ENCODE measurements around the gene USP5. TPM values are rescaled to one million over a fixed set of nuclear protein-coding genes. Genes with fewer than 3 reads are reported as not detected.

The USP5 gene
- total and polyA plus RNA-seq, 2 of the 8 experiments (the other 6 are each of a cell fraction or from before 2014, with no cell fraction given), result 66.5 to 148 TPM

DNA sequence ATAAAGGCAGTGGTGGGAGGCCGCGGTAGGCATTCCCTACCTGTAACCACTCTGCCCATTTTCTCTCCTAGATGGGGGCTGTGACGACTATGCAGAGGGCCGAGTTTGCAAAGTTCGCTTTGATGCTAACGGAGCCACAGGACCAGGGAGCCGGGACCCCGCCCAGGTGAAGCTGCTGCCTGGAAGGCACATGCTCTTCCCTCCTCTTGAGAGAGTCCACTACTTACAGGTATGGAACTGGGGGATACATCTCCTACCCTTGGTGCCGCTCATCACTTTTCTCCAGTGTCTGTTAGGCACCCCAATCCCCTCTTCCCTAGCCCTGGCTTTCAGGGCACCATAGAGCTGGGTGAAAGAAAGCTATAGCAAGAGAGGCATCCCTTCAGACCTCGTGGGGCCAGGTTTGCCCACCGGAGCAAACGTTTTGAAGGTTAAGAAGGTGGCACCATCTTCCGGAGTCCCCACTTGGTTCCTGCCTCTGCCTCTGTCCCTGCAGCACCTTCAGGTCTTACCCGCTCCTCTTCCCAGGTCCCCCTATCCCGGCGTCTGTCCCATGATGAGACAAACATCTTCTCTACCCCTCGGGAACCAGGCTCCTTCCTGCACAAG is 25.7 kb upstream of the USP5 start:
- DNase-seq (ENCODE audit: low read depth in 1 of 2, low spot score in 2 of 2), result no peak
- Histone ChIP-seq H3K18ac (ENCODE audit: extremely low read depth, low read length) (no peak overlapping the region), H3K14ac (ENCODE audit: insufficient read length) (no peak overlapping the region), H2BK5ac (ENCODE audit: low read depth, low read length) (no peak overlapping the region), H3K9ac (replicated peaks in 1 of 4; ENCODE audit: extremely low read depth in 1 of 4, low read depth in 3 of 4, low read length in 3 of 4) (no peak overlapping the region), H2BK20ac (ENCODE audit: low read length) (no peak overlapping the region), H3K27me3 (replicated peaks in 1 of 4; ENCODE audit: control insufficient read depth in 3 of 4, extremely low read depth in 1 of 4, insufficient read depth in 3 of 4, low read length in 3 of 4) (peaks cover 0 to 12% (median 8%) of the 10 kb centered on the region in 4 experiments; a peak in 5 of 7 replicates), H3K4me2 (ENCODE audit: insufficient read depth in 1 of 2, low read depth in 2 of 2, low read length in 2 of 2) (no peak overlapping the region; a peak in 1 of 4 replicates), H3K4me3 (ENCODE audit: extremely low read depth in 1 of 4, insufficient read depth in 2 of 4, low read depth in 3 of 4, low read length in 4 of 4) (no peak overlapping the region), H4K5ac (ENCODE audit: insufficient read length, low read depth, low read length) (no peak overlapping the region), H2BK120ac (replicated peaks; ENCODE audit: low read depth, low read length) (no peak overlapping the region), H4K91ac (replicated peaks; ENCODE audit: insufficient read length, low read length) (no peak overlapping the region), H3K4me1 (replicated peaks in 1 of 4; ENCODE audit: control insufficient read depth in 3 of 4, insufficient read depth in 4 of 4, low read length in 3 of 4) (peaks cover 4 to 40% (median 26%) of the 10 kb centered on the region in 4 experiments), H4K8ac (ENCODE audit: extremely low read depth, insufficient read depth, low read length) (no peak overlapping the region; the same call in 1 of the 2 replicates), H3K9me3 (ENCODE audit: insufficient read depth in 2 of 2, low read depth in 1 of 2, low read length in 1 of 2) (no peaks in the 10 kb centered on the region), H2AK5ac (ENCODE audit: low read depth, low read length) (no peak overlapping the region), H3K79me1 (ENCODE audit: low read depth, low read length) (peaks cover 4% of the 10 kb centered on the region), H4K20me1 (replicated peaks in 1 of 2; ENCODE audit: control insufficient read depth in 1 of 2, insufficient read depth in 2 of 2, low read length in 2 of 2) (peaks cover 0 to 7% of the 10 kb centered on the region in 2 experiments), H3K4ac (replicated peaks; ENCODE audit: insufficient read length, low read depth, low read length) (no peak overlapping the region), H3K36me3 (ENCODE audit: control insufficient read depth in 2 of 4, insufficient read depth in 4 of 4, low read length in 3 of 4) (peaks cover 0 to 8% (median 6%) of the 10 kb centered on the region in 4 experiments; a peak in 3 of 8 replicates), H3K56ac (replicated peaks; ENCODE audit: insufficient read length, low read depth, low read length) (no peak overlapping the region), H3K79me2 (ENCODE audit: control insufficient read depth in 1 of 2, insufficient read depth in 2 of 2, low read length in 2 of 2) (peaks cover 0 to 9% of the 10 kb centered on the region in 2 experiments; a peak in 1 of 4 replicates), H2BK12ac (ENCODE audit: low read depth, low read length) (no peak overlapping the region), H3K27ac (ENCODE audit: low read depth, low read length) (no peak overlapping the region), H3K23ac (ENCODE audit: insufficient read length) (no peak overlapping the region), H3K23me2 (ENCODE audit: low read depth, low read length) (peaks cover 24% of the 10 kb centered on the region), H2BK15ac (ENCODE audit: low read length) (0 out of 2 replicates have a peak overlapping the region, but pooled peaks have one; percentile 3), H2AFZ (ENCODE audit: low read length) (no peak overlapping the region)
- no peak for FAIRE-seq
- ChIA-PET POLR2A (ENCODE audit: partially characterized antibody) (interaction anchor here (0.7 to 27.1 kb wide), 7 partner anchors 12 to 211 kb away, joined by 3 to 388 read pairs (median 45); partner anchors contain the start of genes CDCA3, GNB3, MLF2 and PTMS), CTCF (ENCODE audit: partially characterized antibody) (interaction anchor here (0.6 to 23.7 kb wide), 24 partner anchors 9 to 275 kb away, joined by 3 to 532 read pairs (median 10); partner anchors contain the start of genes CD4, CDCA3, COPS7A and GNB3)
- WGBS, 2 experiments (ENCODE audit: extremely low coverage in 1 of 2, insufficient coverage in 1 of 2, insufficient read length in 1 of 2, insufficient replicate concordance in 2 of 2, low coverage in 1 of 2, low lambda C conversion rate in 2 of 2, missing lambda C conversion rate in 1 of 2), result 78% methylated on average over 17 of the region's 17 CpGs; no CpG with 5 or more reads in 1 of the 2 experiments
- TF ChIP-seq RNF2 (IDR thresholded peaks at IDR 0.05; ENCODE audit: borderline replicate concordance, low read depth, low read length, missing control alignments, poor library complexity, severe bottlenecking), result no peak
- TF ChIP-seq TCF12 (IDR thresholded peaks at IDR 0.05; ENCODE audit: low read depth, low read length), result no peak
- TF ChIP-seq, protein P1, sequence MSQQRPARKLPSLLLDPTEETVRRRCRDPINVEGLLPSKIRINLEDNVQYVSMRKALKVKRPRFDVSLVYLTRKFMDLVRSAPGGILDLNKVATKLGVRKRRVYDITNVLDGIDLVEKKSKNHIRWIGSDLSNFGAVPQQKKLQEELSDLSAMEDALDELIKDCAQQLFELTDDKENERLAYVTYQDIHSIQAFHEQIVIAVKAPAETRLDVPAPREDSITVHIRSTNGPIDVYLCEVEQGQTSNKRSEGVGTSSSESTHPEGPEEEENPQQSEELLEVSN (IDR thresholded peaks at IDR 0.05), result no peak
- TF ChIP-seq RXRA (IDR thresholded peaks at IDR 0.05; ENCODE audit: insufficient read depth, low read depth, low read length), result no peak
- no peak for TF ChIP-seq BCL11A (IDR thresholded peaks at IDR 0.05; ENCODE audit: low read depth in 2 of 2, low read length in 2 of 2)
- TF ChIP-seq, protein P2, sequence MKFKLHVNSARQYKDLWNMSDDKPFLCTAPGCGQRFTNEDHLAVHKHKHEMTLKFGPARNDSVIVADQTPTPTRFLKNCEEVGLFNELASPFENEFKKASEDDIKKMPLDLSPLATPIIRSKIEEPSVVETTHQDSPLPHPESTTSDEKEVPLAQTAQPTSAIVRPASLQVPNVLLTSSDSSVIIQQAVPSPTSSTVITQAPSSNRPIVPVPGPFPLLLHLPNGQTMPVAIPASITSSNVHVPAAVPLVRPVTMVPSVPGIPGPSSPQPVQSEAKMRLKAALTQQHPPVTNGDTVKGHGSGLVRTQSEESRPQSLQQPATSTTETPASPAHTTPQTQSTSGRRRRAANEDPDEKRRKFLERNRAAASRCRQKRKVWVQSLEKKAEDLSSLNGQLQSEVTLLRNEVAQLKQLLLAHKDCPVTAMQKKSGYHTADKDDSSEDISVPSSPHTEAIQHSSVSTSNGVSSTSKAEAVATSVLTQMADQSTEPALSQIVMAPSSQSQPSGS (IDR thresholded peaks at IDR 0.05; ENCODE audit: low read length), result no peak
- TF ChIP-seq, protein P3, sequence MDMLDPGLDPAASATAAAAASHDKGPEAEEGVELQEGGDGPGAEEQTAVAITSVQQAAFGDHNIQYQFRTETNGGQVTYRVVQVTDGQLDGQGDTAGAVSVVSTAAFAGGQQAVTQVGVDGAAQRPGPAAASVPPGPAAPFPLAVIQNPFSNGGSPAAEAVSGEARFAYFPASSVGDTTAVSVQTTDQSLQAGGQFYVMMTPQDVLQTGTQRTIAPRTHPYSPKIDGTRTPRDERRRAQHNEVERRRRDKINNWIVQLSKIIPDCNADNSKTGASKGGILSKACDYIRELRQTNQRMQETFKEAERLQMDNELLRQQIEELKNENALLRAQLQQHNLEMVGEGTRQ (IDR thresholded peaks at IDR 0.05; ENCODE audit: low read length), result no peak
- TF ChIP-seq CBX5 (IDR thresholded peaks at IDR 0.05; ENCODE audit: low read depth, low read length), result no peak

Measured in H1 (cell line).